GM18867 (cell line): Measurements from ENCODE around the gene REEP6.

Experiments used
- ATAC-seq: cut with Tn5 transposase; IDR thresholded peaks from one replicate; pipeline ENCODE4 v1.9.1; 2021; ENCODE audit warnings: mild to moderate bottlenecking, moderate library complexity; ENCODE audit not compliant: unreplicated experiment

Gene REEP6

GRCh38 chr19:1456121-1456900 lies 34.7 kb upstream of the REEP6 start:
- ATAC-seq: no peak

DNA sequence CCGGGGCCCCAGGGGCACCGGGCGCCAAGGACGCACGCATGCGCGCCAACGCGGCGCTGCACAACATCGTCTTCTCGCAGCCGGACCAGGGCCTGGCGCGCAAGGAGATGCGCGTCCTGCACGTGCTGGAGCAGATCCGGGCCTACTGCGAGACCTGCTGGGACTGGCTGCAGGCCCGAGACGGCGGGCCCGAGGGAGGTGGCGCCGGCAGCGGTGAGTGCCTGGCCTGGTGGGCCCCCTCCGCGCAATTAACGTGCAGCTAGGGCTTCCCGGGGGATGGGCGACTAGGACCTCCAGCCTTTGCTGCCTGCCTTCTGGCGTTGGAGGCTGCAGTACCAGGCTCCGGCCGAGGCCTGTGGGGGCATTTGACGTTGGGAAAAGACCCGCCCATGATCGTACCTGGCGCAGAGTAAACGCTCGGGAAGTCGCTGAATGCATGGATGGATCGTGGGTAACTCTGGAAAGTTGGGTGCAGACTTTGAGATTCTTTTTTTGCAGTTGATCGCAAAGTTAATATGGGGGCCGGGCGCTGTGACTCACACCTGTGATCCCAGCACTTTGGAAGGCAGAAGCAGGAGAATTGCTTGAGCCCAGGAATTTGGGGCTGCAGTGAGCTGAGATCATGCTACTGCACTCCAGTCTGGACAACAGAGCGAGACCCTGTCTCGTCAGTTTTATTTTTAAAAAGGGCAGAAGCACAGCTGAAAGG lies 33.8 kb upstream of the REEP6 start:
- ATAC-seq: no peak

- ATAC-seq: no peak
These were observed 33.1 kb upstream of the REEP6 start for GRCh38 chr19:1457892-1458291.

- ATAC-seq: no peak
These were observed 31.5 kb upstream of the REEP6 start for GRCh38 chr19:1459479-1459878.

GRCh38 chr19:1460033-1460995 lies 30.7 kb upstream of the REEP6 start:
- ATAC-seq: no peak

DNA sequence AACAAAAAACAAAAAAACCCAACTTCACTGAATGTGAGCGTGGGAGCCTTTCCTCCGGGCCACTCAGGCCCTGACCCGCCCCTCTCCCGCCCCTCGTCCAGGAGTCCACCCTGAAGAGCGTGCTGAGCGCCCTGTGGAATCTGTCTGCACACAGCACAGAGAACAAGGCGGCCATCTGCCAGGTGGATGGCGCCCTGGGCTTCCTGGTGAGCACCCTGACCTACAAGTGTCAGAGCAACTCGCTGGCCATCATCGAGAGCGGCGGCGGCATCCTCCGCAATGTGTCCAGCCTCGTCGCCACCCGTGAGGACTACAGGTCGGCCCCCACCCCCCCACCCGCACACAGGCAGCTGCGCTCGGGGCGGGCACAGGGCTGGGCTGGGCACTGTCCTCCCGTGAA lies 29.1 kb upstream of the REEP6 start:
- ATAC-seq: no peak

DNA sequence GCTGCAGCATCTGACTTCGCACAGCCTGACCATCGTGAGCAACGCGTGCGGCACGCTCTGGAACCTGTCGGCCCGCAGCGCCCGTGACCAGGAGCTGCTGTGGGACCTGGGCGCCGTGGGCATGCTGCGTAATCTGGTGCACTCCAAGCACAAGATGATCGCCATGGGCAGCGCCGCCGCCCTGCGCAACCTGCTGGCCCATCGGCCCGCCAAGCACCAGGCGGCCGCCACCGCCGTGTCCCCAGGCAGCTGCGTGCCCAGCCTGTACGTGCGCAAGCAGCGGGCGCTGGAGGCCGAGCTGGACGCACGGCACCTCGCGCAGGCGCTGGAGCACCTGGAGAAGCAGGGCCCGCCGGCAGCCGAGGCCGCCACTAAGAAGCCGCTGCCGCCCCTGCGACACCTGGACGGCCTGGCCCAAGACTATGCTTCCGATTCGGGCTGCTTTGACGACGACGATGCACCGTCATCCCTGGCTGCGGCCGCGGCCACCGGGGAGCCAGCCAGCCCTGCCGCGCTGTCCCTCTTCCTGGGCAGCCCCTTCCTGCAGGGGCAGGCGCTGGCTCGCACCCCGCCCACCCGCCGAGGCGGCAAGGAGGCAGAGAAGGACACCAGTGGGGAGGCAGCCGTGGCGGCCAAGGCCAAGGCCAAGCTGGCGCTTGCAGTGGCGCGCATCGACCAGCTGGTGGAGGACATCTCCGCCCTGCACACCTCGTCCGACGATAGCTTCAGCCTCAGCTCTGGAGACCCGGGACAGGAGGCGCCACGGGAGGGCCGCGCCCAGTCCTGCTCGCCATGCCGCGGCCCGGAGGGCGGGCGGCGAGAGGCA lies 25.6 kb upstream of the REEP6 start:
- no peak for ATAC-seq

GRCh38 chr19:1466018-1466460 lies 24.9 kb upstream of the REEP6 start:
- ATAC-seq: no peak

GRCh38 chr19:1466461-1467214 lies 24.3 kb upstream of the REEP6 start:
- no peak for ATAC-seq

DNA sequence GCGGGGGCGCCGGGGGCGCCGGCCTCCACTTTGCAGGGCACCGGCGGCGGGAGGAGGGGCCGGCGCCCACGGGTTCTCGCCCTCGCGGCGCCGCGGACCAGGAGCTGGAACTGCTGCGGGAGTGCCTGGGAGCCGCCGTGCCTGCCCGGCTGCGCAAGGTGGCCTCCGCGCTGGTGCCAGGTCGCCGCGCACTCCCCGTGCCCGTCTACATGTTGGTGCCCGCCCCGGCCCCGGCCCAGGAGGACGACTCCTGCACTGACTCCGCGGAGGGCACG lies 23.8 kb upstream of the REEP6 start:
- no peak for ATAC-seq

GRCh38 chr19:1467490-1468273 lies 23.3 kb upstream of the REEP6 start:
- no peak for ATAC-seq

GRCh38 chr19:1468274-1468820 lies 22.6 kb upstream of the REEP6 start:
- no peak for ATAC-seq

DNA sequence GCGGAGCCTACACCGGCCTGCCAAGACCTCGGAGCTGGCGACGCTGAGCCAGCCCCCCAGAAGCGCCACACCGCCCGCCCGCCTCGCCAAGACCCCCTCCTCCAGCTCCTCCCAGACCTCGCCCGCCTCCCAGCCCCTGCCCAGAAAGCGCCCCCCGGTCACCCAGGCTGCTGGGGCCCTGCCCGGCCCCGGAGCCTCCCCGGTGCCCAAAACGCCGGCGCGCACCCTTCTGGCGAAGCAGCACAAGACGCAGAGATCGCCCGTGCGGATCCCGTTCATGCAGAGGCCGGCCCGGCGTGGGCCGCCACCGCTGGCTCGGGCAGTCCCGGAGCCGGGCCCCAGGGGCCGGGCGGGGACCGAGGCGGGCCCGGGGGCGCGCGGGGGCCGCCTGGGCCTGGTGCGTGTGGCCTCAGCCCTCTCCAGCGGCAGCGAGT lies 22.1 kb upstream of the REEP6 start:
- ATAC-seq: no peak

DNA sequence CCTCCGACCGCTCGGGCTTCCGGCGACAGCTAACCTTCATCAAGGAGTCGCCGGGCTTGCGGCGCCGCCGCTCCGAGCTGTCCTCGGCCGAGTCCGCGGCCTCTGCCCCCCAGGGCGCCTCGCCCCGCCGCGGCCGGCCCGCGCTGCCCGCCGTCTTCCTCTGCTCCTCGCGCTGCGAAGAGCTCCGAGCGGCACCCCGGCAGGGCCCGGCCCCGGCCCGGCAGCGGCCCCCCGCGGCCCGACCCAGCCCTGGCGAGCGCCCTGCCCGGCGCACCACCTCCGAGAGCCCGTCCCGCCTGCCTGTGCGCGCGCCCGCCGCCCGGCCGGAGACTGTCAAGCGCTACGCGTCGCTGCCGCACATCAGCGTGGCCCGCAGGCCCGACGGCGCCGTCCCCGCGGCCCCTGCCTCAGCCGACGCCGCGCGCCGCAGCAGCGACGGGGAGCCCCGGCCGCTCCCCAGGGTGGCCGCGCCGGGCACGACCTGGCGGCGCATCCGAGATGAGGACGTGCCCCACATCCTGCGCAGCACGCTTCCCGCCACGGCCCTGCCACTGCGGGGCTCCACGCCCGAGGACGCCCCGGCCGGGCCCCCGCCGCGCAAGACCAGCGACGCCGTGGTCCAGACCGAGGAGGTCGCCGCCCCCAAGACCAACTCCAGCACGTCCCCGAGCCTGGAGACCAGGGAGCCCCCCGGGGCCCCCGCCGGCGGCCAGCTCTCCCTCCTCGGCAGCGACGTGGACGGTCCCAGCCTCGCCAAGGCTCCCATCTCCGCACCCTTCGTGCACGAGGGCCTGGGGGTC lies 21.5 kb upstream of the REEP6 start:
- ATAC-seq: no peak

DNA sequence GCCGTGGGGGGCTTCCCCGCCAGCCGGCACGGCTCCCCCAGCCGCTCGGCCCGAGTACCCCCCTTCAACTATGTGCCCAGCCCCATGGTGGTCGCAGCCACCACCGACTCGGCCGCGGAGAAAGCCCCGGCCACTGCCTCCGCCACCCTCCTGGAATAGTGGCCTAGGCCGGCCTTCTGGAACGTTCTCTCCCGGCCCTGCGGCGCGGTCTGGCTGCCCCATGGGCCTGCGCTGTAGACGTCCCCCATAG lies 21.0 kb upstream of the REEP6 start:
- ATAC-seq: no peak

DNA sequence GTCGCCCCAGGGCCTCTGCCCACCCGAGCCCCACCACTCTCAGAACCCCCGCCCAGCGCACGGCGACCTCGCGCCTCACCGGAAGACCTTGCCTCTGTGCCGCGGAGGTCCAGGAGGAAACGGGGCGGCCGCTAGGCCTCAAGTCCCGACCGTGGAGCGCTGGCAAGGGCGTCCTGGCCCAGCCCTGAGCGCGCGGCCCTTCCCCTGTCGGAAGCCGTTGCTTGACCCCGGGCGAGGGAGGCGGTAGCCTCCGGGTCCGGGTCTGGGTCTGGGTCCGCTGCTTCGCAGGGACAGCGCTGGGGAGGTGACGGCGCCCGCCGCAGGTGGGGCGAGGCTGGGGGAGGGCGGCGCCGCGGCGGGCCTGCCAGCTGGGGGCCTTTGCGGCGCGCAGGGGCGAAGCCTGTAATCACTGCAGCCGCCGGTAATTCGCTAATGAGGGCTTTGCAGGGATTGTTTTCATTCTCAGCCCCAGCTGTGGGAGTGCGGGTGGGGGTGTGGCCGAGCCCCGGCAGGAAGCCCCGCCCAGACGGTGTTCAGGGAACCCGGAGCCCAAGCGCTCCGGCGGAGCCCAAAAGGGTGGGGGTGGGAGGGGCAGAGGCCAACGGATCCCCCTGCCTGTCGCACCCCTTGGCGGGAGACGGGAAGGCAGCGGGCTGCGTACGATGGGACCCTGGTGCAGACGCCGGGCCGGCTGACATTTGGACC lies 20.5 kb upstream of the REEP6 start:
- no peak for ATAC-seq

GRCh38 chr19:1471010-1471514 lies 19.9 kb upstream of the REEP6 start:
- ATAC-seq: no peak
